SIG-M5 (cell line): Measurements from ENCODE around the gene SP140.
"Not testable (repeated sequence)": the region's sequence is repeated elsewhere in the genome, so short reads cannot be mapped to it uniquely, and the experiment has no call there.

ENCODE experiments used
- DNase-seq: peaks from one replicate; lab custom pipeline; 2025; lab: John Stamatoyannopoulos, UW

The SP140 gene

DNA sequence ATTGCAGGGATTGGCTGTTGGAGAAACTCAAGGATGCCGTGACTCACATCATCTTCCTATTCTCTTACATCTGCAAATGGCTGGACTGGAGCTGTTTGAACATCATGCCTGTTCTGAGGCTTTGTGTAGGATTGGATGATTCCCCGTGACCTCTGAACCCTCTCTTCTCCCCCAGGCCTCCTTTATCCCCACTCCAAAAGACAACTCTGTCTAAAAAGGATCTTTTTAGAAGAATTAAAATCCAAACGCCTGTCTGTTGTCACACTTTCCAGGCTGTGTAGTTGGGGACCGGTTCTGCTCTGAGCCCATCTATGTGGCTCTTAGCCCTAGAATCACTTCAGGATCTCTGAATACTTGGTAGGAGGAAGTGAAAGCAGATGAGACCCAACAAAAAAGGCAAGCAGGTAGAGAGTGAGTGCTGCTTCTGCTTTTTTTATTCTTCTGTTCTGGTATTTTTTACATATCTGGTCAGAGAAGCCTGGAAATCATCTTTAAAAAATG, 565 bp downstream of the SP140 start:
- peak; percentile 55 for DNase-seq

DNA sequence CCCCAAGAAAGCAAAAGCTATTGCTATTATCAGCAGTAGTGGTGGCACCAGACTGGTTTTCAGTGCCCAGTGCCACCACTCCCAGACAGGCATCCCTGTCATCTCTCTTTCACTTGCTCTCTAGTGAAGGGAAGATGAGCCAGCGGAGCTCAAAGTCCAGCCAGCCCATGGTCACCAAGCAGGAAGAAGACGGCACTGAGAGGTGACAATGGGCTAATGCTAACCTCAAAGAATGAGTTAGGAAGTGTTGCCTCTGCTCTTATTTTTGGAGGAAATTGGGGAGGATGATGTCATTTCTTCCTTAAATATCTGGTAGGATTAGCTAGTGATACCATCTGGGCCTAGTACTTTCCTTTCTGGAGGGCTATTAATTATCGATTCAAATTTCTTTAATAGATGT, 1.7 kb downstream of the SP140 start:
- no peak for DNase-seq

DNA sequence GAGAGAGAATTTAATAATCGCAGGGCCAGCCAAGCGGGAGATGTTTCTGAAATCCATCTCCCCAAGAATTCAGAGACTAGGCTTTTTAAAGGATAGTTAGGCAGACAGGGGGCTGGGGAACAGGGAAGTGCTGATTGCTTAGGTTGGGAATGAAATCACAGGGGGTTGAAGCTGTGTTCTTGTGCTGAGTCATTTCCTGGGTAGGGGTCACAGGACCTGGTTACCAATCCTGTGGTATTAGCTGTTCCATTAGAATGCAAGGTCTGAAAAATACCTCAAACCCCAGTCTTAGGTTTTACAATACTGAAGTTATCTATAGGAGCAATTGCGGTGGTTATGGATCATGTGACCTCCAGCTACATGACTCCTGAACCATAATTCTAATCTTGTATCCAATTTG, 4.6 kb downstream of the SP140 start:
- no peak for DNase-seq

DNA sequence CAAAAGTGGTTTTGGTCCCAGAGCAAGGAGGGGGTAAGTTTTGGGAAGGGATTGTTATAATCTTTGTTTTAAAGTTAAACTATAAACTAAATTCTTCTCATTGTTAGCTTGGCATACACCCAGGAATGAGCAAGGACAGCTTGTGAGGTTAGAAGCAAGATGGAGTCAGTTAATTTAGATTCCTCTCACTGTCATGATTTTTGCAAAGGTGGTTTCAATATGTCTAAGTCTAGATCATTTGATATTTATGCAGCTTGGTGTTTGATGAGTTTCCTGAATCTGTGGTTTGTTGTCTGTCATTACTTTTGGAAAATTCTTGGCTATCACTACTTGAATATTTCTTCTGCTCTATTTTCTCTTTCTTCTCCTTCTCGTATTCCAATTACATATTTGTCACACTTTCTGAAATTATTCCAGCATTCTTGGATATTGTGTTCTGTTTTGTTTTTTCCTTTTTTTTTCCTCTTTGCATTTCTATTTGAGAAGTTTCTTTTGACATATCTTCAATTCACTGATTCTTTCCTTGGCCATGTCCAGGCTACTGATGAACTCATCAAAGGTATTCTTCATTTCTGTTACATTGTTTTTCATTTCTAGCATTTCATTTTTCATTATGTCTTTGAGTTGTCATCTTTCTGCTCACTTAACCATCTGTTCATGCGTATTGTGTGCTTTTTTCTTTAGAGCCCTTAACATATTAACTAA, 5.1 kb downstream of the SP140 start:
- DNase-seq = no peak

DNA sequence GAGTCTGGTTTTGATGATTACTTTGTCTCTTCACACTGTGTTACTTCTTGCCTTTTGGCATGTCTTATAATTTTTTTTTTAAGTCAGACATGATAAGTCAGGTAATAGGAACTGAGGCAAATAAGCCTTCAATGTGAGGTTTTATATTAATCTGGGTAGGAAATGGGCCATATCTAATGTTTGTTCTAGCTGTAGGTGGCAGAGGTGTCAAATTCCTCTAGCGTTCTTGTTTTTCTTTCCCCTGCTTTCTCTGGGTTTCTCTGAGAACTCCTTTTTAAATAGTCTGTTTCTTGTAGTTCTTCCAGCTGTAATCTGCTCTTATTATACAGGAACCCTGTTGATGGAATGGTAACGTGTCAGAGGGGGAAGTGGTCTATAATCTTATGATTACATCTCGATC, 5.7 kb downstream of the SP140 start:
- DNase-seq = no peak

DNA sequence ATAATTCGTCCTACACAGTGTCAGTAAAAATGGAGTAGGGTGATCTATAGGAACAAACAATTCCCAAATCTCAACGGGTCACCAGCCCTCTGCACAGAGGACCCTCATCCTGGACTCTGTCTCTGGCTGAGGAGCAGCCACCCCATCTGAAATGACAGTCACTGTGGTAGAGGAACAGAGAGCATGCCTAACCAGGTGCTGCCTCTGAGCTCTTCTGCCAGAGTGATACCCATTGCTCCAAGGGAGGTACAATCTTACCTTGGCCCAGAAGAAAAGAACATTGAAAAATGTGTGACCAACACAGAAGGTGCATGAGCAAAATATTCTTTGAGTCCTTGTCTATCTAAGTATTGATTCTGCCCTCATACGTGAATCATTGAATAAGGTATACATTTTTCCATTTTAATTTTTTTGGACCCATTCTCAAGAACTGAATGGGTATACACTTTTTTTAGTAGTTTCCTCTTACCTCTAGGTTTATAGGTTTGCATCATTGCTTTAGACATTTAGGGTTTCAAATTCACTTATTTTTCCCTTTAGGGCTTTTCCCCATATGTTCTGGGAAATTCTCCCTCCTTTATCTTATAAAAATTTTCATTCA, 8.7 kb downstream of the SP140 start:
- DNase-seq = no peak

DNA sequence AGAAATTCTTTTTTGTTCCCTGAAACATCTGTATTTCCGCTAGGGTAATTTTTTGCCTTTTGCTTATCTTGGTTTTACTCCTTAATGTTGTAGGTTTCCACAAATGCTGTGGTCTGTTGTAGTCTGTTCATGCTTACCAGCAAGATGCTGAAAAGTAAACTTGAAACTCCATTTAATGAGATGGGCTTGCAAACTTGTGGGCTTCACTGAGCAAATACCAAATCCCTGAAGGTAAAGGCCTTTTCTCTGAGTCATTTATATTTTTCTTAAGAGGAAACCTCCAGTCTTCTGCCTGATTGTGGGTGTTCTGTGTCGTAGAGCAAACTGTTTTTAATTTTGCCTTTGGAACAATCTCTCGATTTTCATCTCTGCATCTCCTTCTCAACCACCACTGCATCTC, 9.3 kb downstream of the SP140 start:
- DNase-seq = no peak

DNA sequence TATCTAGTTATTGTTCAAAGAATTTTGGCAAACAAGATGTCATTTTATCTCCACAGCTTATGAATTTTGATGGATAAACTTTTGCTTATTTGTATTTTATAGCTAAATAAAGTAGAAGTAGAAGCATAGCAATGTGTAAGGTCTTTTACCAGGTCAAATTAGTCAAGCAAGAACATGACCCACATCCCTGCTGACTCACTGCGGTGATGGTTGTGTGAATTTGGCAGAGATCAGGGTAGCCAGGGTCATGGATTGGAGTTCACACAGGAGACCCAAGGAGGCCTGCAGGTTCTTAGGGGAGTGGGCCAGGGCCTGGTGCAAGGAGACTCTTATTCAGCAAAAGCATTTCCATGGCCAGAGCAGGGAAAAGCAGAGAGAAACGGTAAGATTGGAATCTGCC, 18.7 kb downstream of the SP140 start:
- no peak for DNase-seq

DNA sequence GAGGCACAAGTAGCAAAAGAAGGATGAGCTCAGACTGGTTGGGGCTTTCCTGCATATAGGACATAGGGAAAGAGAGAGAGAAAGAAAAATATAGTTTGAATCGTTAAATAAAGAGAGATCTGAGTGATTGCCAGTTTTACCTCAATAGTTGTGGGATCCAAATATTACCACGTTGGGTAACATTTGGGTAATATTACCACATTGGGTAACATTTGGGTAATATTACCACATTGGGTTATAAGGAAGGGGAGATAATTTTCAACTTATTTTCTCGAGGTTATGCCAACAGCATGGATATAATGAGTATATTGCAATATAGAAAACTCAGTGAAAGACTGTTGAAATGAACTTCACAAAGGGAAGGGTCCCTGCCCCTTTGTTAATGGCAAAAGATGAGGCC, 20.7 kb downstream of the SP140 start:
- DNase-seq = no peak

DNA sequence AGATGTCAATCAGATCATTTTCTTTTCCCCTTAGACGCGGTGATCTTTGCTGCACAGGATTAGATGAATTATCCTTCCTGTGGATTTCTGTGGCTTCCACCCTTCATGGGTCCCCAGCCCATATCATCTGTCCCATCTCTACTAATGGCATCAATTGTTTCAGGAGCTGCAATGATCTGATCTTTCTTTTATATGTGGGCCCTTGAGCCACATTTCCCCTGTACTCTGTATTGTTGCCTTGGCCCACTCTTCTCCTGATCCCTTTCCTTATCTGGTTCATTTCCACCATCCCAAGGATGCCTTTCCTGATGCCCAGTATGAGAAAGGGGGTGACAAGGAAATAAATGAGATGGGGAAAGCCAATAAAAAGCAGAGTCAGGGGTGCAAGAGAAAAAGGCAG, 24.7 kb downstream of the SP140 start:
- no peak for DNase-seq

DNA sequence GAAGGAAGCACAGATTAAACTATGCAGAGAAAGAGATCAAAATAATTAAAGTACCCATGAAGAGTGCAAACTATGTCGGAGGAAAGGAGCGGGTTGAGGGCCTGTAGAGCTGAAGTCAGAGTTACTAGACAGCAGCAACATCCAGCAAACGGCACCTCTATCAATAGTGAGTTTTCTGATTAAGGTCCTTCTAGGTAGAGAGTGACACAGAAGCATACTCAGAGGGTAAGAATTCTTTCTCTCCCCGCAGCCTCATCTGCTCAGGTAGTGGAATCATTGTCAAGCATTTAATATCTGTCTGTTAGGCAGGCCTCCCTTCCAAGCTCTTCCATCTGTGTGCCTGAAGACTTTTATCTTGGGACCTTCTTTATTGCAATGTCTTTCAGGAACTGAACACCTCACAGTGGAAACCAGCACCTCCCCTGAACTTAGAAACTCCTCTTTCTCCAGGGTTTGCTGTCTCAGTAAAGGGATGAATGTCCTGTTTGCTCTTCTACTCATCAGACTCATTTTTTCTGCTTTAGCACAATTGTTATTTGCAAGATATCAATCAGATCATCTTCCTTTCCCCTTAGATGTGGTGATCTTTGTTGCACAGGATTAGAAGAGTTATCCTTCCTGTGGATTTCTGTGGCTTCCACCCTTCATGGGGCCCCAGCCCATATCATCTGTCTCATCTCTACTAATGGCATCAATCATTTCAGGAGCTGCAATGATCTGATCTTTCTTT, 28.8 kb downstream of the SP140 start:
- no peak for DNase-seq

DNA sequence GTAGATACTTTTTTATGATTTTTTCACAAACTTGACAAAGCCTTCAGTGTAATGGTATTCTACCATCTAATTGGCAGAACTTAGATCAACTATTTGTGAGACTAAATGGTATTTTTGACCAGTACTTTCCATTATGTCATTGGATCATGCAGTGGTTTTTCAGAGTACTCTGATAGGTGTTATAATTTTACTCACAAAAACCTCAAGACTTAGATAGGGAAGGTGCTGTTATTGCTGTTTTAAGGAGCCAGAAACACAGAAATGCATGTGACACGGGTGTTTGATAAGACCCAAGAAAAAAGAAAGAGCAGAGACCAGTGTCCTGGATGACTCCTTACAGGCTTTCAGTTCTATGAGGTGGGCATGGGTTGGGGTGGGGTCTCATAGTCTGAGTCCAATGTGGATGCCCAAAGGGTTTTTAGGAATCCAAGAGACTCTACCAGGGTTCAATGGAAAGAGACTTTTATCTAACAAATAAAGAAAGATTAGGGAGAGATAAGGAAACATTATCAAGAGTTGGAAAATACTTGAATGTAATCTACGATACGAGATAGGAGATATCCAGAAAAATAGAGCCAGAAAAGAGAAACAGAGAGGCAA, 31.3 kb downstream of the SP140 start:
- DNase-seq = no peak

DNA sequence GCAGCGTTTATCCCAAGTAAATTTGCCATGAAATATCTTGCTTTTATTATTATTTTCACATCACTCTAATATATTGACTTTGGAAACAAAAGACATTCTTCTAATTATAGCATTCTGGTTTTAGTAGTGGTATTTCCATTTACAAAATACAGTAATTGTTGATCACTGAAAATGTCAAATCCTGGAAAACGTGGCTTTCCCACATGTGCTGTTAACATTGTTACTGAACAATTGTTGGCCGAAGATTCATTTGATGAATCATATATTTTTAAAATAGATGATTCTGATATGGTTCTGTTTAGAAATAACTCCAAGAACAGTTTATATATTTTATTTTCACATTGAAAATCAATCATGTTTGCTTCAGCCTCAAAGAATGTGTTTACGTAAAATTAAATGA, 32.9 kb downstream of the SP140 start:
- DNase-seq = no peak

DNA sequence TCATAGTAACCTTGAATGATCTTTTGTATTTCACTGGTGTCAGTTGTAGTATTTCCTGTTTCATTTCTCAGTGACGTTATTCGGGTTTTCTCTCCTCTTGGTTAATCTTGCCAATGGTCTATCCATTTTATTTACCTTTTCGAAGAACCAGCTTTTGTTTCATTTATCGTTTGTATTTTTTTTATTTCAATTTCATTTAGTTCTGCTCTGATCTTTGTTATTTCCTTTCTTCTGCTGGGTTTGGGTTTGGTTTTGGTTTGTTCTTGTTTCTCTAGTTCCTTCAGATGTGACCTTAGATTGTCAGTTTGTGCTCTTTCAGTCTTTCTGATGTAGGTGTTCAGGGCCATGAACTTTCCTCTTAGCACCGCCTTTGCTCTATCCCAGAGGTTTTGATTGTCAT, 36.7 kb downstream of the SP140 start:
- DNase-seq = no peak

DNA sequence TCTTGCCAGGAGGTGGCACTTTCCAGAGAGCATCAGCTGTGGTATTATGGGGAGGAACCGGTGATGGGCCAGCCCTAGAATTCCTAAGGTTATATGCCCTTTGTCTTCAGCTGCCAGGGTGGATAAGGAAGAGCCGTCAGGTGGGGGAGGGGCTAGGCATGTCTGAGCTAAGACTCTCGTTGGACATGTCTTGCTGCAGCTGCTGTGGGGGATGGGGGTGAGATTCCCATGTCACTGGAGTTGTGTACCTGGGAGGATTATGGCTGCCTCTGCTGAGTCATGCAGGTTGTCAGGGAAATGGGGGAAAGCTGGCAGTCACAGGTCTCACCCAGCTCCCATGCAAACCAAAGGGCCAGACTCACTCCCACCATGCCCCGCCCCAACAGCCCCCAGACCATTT, 39.4 kb downstream of the SP140 start:
- DNase-seq = not testable (repeated sequence)

DNA sequence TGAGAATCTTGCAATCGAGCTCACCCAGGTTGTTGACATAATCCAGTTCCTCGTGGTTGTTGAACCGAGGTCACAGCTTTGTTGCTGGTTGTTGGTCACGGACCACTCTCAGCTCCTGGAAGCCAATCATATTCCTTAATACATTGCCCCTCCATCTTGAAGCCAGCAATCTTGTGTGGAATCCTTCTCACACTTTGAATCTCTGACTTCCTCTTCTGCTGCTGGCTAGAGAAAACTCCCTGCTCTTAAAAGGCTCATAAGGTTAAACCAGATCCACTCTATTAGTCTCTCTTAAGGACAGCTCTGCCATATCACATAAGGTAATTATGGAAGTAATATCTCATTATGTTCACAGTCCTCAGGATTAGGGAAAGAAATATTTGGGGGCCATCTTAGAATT, 41.1 kb downstream of the SP140 start:
- DNase-seq = no peak

DNA sequence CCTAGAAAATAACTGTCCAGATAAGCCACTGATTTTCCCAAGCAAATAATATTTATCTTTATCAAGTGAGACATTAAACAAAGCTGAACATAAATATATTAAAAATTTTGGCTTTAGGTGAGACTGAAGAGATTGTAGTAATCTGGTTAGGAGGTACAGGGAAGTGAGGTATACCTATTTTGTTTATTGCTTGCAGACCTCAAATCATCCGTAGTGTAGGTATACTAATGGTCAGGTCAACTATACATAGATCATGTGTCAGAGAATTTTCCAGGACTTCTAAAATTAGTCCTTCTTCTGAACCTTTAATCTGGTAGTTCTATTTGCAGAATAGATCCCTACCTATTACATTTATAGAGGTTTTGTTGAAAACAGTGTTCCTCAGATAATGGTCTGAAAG, 41.5 kb downstream of the SP140 start:
- DNase-seq = no peak

DNA sequence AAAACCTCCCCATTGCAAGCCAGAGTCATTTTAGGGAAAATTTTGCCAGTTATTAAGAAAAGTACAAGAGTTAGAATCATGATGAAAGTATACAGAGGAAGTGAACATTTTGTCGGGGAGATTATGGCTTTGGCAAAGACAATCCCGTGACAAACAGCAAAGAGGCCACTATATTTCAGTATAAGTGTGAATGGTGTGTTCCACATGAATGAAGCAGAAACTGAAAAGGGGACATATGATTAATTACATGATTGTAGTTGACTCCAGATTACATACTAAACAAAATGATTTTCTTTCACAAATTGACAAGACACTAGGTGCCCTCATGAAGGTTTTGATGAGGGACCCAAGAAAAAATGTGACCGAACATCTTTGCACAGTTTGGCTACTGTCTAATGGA, 42.0 kb downstream of the SP140 start:
- DNase-seq = no peak

DNA sequence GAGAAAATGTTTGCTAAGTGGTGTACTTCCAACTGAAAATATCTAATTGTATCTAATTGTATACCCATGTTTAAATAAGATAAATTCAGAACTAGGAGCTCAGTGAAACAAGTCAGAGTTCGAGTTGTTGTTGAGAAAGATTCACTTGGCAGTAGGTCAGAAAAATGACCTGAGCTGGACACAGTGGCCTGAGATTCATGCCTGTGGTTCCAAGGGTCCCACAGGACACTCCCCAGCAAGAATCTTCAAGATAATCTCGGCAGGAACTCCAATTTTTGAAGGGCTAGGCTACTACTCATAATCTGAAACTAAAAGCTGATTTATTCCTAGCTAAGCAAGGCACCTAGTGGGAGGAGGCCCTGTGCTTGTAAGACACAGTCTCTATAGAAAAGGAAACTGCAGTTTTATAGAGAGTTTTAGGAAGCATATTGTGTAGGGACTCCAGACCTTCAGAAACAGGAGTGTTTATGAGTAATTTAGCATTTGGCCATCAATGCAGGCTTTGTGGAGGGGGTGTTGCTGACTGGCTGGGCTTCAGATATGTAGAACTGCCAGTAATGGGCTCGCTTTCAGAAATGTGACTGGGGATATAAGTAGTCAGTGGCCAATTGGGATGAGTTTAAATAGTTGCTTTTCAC, 43.2 kb downstream of the SP140 start:
- no peak for DNase-seq

DNA sequence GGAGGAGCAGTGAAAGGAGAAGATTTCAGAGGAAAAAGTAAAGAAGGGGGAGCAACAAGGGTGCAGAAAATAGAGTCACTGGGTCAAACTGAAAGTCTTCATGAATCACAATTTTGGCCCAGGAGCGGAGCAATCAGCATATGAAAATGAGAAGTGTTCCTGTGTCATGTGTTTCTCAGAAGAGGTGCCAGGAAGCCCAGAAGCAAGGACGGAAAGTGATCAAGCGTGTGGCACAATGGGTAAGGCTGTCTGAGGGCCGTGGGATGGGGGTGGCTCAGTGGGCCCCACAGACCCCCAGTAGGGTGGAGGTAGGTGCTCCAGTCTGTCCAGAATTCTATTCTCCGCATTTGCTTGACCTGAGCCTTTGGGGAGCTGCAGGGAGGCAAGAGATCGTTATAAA, 44.2 kb downstream of the SP140 start:
- DNase-seq = no peak

DNA sequence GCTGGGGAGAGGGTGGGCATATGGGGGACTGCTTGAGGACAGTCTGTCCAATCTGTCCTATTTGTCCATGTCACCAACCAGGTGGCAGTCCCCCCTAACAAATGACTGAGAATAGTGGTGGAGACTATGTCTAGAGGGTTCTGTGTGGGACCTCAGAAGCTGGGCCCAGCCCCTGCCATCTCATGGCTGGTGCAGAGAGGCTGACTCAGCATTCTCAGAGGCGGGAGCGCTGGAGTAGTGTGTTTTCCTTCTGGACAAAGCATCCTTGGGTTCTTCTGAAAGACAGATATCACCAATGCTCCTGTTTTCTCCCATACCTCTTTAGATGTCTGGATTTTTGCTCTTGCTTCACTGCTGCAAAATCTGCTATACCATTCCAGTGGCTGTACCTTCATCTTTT, 57.4 kb downstream of the SP140 start:
- DNase-seq = no peak

DNA sequence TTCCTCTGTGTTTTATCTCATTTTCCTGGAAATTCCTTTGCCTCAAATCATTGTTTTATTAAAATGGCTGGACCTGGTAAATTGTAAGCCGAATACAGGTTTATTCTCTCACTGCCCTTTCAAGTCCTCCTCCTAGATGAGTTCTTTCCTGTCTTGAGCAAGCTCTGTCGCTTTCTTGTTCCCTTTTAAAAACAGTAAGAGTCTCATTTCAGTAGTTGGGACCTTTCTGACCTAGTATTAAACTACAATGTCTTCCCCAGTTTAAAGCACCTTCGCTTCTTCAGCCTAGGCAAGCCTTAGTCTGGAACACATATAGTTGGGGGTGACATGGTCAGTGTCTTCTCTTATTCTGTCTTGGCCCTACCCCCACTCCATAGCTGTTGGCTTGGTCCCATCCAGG, 60.5 kb downstream of the SP140 start:
- no peak for DNase-seq
